AG09319 (cell line): ENCODE data around the gene NEUROD4.

ENCODE experiments used
- DNase-seq: peaks from one replicate; pipeline ENCODE4 v3.0.0-alpha.2; 2010; ENCODE audit warnings: low read depth; ENCODE audit errors: extremely low read depth
- CTCF ChIP-seq: IDR thresholded peaks from 2 replicates; pipeline ENCODE4 v1.5.1; 2011; ENCODE audit warnings: low read depth, mild to moderate bottlenecking, inconsistent platforms, low read length, moderate library complexity

The NEUROD4 gene

GRCh38 chr12:54997929-54998522, 21.7 kb upstream of the NEUROD4 start:
- DNase-seq: no peak
- TF ChIP-seq CTCF: no peak

GRCh38 chr12:54998958-54999510, 20.7 kb upstream of the NEUROD4 start:
- no peak for TF ChIP-seq CTCF
- no peak for DNase-seq

DNA sequence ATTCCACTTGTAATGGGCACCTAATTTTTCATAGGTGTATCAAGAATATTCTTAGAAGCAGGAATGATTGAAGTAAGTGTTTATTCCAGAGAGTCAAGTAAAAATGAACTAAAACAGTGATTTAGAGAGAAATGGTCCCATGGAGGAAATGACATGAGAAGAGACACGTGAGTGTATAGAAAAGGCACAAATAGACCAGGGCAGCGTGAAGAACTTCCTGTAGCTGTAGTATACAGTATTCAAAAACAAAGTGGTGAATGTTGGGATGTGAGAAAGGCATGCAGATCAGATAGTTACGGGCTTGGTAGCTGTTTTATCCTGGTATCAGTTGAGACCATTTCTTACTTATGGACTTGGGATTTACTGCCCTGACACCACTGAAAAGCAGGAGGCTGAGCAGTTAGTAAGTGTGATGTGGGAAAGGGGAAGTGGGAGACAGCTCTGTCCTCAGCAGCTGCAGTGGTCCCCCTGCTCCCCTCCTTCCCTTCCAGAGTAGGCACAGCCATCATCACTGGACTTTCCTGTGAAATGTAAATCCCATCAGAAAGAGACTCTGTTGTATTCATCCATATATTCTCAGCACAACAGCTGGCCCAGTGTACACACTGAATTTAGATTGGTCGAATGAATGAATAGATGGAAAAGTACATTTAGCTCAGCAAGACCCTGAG, 18.4 kb upstream of the NEUROD4 start:
- DNase-seq: no peak
- no peak for TF ChIP-seq CTCF

- TF ChIP-seq CTCF: no peak
- DNase-seq: no peak
Observed at GRCh38 chr12:55002355-55002754, 17.4 kb upstream of the NEUROD4 start.

DNA sequence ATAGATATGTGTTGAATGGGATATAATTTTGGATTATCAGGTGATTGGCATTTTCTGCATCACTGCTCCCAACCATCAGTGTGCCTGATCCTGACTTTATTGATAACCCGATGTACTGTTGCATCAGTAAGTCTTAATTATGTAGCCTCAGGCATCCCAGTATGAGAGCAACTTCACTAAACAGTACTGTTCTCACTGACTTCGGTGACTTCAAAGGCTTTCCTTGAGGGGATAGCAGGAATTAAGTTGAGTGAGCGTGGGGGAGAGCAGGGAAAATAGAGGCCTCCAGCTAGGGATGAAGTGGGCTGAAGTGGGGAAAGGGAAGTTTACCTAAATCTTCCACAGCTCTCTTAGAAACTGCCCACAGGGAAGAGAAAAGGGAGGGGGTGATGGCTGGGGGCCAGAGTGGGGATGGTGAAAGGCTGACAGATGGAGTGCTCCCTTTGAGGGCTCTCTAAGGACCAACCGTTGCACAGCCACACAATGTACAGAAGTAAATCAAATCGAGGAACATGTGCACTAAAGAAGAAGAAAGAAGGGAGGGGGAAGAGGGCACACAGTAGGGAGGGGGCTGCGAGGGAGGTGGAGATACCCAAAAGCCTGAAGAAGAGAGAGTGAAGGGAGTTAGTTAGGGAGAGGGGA, 10.7 kb upstream of the NEUROD4 start:
- DNase-seq: no peak
- no peak for TF ChIP-seq CTCF

DNA sequence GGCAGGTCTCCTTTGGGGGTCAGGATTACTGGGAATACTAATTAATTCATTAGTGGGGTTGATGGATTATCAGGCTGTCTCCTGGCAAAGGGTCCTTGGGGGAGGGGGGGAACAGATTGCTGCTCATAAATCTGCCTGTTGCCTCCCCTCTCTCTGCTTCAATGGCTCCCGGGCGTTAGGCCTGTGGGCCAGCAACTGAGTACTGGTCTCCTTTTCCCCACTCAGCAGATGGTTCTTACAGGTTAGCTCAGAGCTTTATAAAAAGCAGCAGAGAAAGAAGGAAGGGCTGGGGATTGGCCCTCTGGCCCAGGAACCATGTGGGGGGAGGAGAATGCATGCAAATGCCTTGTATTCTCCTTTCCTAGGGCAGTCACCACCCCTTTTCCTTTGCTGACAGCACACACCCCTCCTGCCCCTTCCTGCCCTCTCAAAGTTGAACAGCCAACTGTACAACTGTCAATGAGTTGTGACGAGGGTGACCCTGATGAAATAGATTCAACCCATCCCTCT, 2.3 kb upstream of the NEUROD4 start:
- no peak for TF ChIP-seq CTCF
- DNase-seq: no peak

DNA sequence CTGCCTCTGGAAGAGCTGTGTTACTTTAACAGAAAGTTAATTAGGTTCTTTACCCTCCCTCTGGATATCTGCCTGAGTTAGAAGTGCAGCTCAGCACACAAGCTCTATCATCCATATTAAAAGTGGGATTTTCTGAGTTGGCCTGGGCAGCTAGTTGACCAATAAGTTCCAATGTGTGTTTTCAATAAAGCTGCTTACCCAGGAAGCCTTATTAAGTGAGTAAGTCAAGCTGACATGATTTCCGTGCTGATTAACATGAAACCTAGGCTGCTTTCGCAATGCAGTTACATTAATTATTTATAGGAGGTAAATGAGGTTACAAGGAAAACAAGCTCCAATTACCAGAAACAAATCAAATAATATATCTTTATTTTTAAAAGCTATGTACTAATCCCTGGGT, 4.8 kb downstream of the NEUROD4 start:
- no peak for TF ChIP-seq CTCF
- DNase-seq: no peak
